GM23338 (cell line): Measurements from ENCODE around the gene GLYATL2. TPM values are rescaled to one million over a fixed set of nuclear protein-coding genes. Genes with fewer than 3 reads are reported as not detected.

Experiments used
- ATAC-seq: fragments of 200-7000 bp; cut with Tn5 transposase; 3 replicates; pipeline ENCODE4 v1.9.1; 2020
- DNase-seq: peaks from one replicate; pipeline ENCODE4 v3.0.0-alpha.2; 2015; ENCODE audit warnings: low spot score
- H2AFZ ChIP-seq: fragments of 200-600 bp; sonication (generic); 2 replicates; pipeline ENCODE4 v1.8.0; 2016; ENCODE audit warnings: antibody characterized with exemption, mild to moderate bottlenecking, moderate library complexity
- H3F3A ChIP-seq: fragments of 200-600 bp; sonication (generic); replicated peaks from 2 replicates; pipeline ENCODE4 v1.8.0; 2017; ENCODE audit warnings: antibody characterized with exemption, mixed run types, low read depth
- H3K27ac ChIP-seq: fragments of 200-600 bp; sonication (generic); 2 replicates; pipeline ENCODE4 v1.6.1; 2016; ENCODE audit warnings: low read depth
- H3K27me3 ChIP-seq: fragments of 200-600 bp; sonication (generic); 2 replicates; pipeline ENCODE4 v1.8.0; 2016; ENCODE audit warnings: mild to moderate bottlenecking, mixed run types, moderate library complexity; ENCODE audit not compliant: insufficient read depth
- H3K36me3 ChIP-seq: fragments of 200-600 bp; sonication (generic); 2 replicates; pipeline ENCODE4 v1.8.0; 2016; ENCODE audit warnings: mild to moderate bottlenecking; ENCODE audit not compliant: insufficient read depth
- H3K4me1 ChIP-seq: fragments of 200-600 bp; sonication (generic); 2 replicates; pipeline ENCODE4 v1.8.0; 2016; ENCODE audit warnings: mild to moderate bottlenecking, moderate library complexity; ENCODE audit not compliant: insufficient read depth
- H3K4me2 ChIP-seq: fragments of 200-600 bp; sonication (generic); 2 replicates; pipeline ENCODE4 v1.7.1; 2017; ENCODE audit warnings: mixed run types
- H3K4me3 ChIP-seq: fragments of 200-600 bp; sonication (generic); 2 replicates; pipeline ENCODE4 v1.6.1; 2016; ENCODE audit warnings: mixed run types
- H3K79me2 ChIP-seq: fragments of 200-600 bp; sonication (generic); replicated peaks from 2 replicates; pipeline ENCODE4 v1.8.0; 2017; ENCODE audit warnings: mild to moderate bottlenecking; ENCODE audit not compliant: insufficient read depth
- H3K9me2 ChIP-seq: fragments of 200-600 bp; sonication (generic); 2 replicates; pipeline ENCODE4 v1.8.0; 2017; ENCODE audit not compliant: insufficient read depth
- H4K20me1 ChIP-seq: fragments of 200-600 bp; sonication (generic); replicated peaks from 2 replicates; pipeline ENCODE4 v1.8.0; 2017; ENCODE audit warnings: mild to moderate bottlenecking; ENCODE audit not compliant: insufficient read depth
- H3K27ac Mint-ChIP-seq: 2 replicates; pipeline ENCODE4 v1.8.0; 2020; ENCODE audit warnings: inconsistent platforms, mild to moderate bottlenecking, moderate library complexity, mixed read lengths
- H3K27me3 Mint-ChIP-seq: 3 replicates; pipeline ENCODE4 v1.8.0; 2022; ENCODE audit warnings: low read depth, mild to moderate bottlenecking, moderate library complexity, mixed read lengths, inconsistent platforms; ENCODE audit not compliant: insufficient read depth, poor library complexity
- H3K36me3 Mint-ChIP-seq: 3 replicates; pipeline ENCODE4 v1.8.0; 2021; ENCODE audit warnings: low read depth, mild to moderate bottlenecking, inconsistent platforms, moderate library complexity, mixed read lengths
- H3K4me1 Mint-ChIP-seq: 3 replicates; pipeline ENCODE4 v1.8.0; 2020; ENCODE audit warnings: mild to moderate bottlenecking, inconsistent platforms, mixed read lengths
- H3K4me3 Mint-ChIP-seq: 3 replicates; pipeline ENCODE4 v1.8.0; 2021; ENCODE audit warnings: moderate library complexity, mild to moderate bottlenecking, inconsistent platforms, mixed read lengths
- H3K9me3 Mint-ChIP-seq: 3 replicates; pipeline ENCODE4 v1.8.0; 2020; ENCODE audit warnings: moderate library complexity, mild to moderate bottlenecking, inconsistent platforms, mixed read lengths
- CREB1 ChIP-seq: fragments of 250-450 bp; sonication (Bioruptor Pico); IDR thresholded peaks from 2 replicates; pipeline ENCODE4 v1.5.0; 2020; ENCODE audit warnings: low read depth, mild to moderate bottlenecking, moderate library complexity
- CTCF ChIP-seq, 2 experiments: fragments of 200-600 bp in 1 of 2; sonication (generic) in 1 of 2; conservative IDR thresholded peaks; 2 replicates each; pipeline versions ENCODE4 v1.5.1 to v1.6.1; 2016 to 2017; ENCODE audit warnings: antibody characterized with exemption in 2 of 2, low read depth in 2 of 2, mild to moderate bottlenecking in 2 of 2, moderate library complexity in 1 of 2
- ETS1 ChIP-seq: IDR thresholded peaks from 2 replicates; pipeline ENCODE4 v1.6.1; 2016; ENCODE audit warnings: antibody characterized with exemption
- EZH2 ChIP-seq: fragments of 200-600 bp; sonication (generic); IDR thresholded peaks from one replicate; pipeline ENCODE4 v1.8.0; 2017; ENCODE audit warnings: antibody characterized with exemption, mild to moderate bottlenecking, low read depth; ENCODE audit not compliant: unreplicated experiment
- EZH2phosphoT487 ChIP-seq: fragments of 200-600 bp; sonication (generic); IDR thresholded peaks from one replicate; pipeline ENCODE4 v1.8.1; 2018; ENCODE audit warnings: antibody characterized with exemption; ENCODE audit not compliant: unreplicated experiment
- JUNB ChIP-seq: IDR thresholded peaks from one replicate; pipeline ENCODE4 v1.6.1; 2016; ENCODE audit warnings: antibody characterized with exemption; ENCODE audit not compliant: unreplicated experiment
- NANOG ChIP-seq: IDR thresholded peaks from 2 replicates; pipeline ENCODE4 v1.6.1; 2016; ENCODE audit warnings: antibody characterized with exemption, borderline replicate concordance
- POLR2AphosphoS5 ChIP-seq: IDR thresholded peaks from 2 replicates; pipeline ENCODE4 v1.6.1; 2016; ENCODE audit warnings: antibody characterized with exemption, low read depth
- REST ChIP-seq: IDR thresholded peaks from one replicate; pipeline ENCODE4 v1.6.1; 2018; ENCODE audit warnings: antibody characterized with exemption; ENCODE audit not compliant: unreplicated experiment
- STAT1 ChIP-seq: IDR thresholded peaks from one replicate; pipeline ENCODE4 v1.6.1; 2016; ENCODE audit warnings: antibody characterized with exemption; ENCODE audit not compliant: unreplicated experiment
- ZNF114 ChIP-seq: fragments of 250-450 bp; sonication (Bioruptor Pico); IDR thresholded peaks from 2 replicates; pipeline ENCODE4 v1.5.0; 2020; ENCODE audit warnings: mild to moderate bottlenecking, moderate library complexity
- ZNF331 ChIP-seq: fragments of 250-450 bp; sonication (Bioruptor Pico); IDR thresholded peaks from 2 replicates; pipeline ENCODE4 v1.5.0; 2020; ENCODE audit warnings: low read depth, mild to moderate bottlenecking, moderate library complexity
- ZNF462 ChIP-seq: fragments of 250-450 bp; sonication (Bioruptor Pico); IDR thresholded peaks from 2 replicates; pipeline ENCODE4 v1.5.0; 2020; ENCODE audit warnings: mild to moderate bottlenecking, moderate library complexity
- polyA plus RNA-seq: library from polyadenylated mRNA; unstranded; fragments of >200 nt; fragmentation: Nextera tagmentation; extraction: Ambion mirVana; gene quantifications from 2 replicates; pipeline ENCODE4 v1.2.1, GENCODE V29; 2016
- total RNA-seq: library from RNA; depleted of rRNA; stranded (reverse); fragments of >200 nt; shearing (Covaris generic); gene quantifications from 2 replicates; pipeline ENCODE4 v1.2.3, GENCODE V29; 2014

GLYATL2 gene
- total and polyA plus RNA-seq, 2 experiments from 2014 or later: 0.63 to 0.76 TPM

- TF ChIP-seq ZNF331 (CRISPR knock-in tag) (no peak), JUNB (no peak), ZNF462 (CRISPR knock-in tag) (no peak), NANOG (no peak), STAT1 (no peak), POLR2AphosphoS5 (no peak), ETS1 (no peak), EZH2 (no peak), ZNF114 (CRISPR knock-in tag) (no peak), CREB1 (CRISPR knock-in tag) (no peak), CTCF (conservative IDR thresholded peaks at IDR 0.05; ENCODE audit: low read depth in 2 of 2) (no peak), EZH2phosphoT487 (no peak), REST (no peak)
- Histone ChIP-seq H2AFZ (no peak overlapping the region), H3K36me3 (peaks cover 5% of the 10 kb centered on the region; the same call in 1 of the 2 replicates), H3K4me3 (peak overlapping the region; percentile 29), H4K20me1 (no peaks in the 10 kb centered on the region), H3K27me3 (no peaks in the 10 kb centered on the region), H3K79me2 (no peaks in the 10 kb centered on the region), H3K4me2 (peak overlapping the region; percentile 54), H3K9me2 (0 out of 2 replicates have a peak, but pooled peaks cover 2% of the 10 kb centered on the region), H3K27ac (no peak overlapping the region), H3K4me1 (peaks cover 16% of the 10 kb centered on the region), H3F3A (no peaks in the 10 kb centered on the region)
- Mint-ChIP-seq H3K27me3 (no peaks in the 10 kb centered on the region), H3K36me3 (no peaks in the 10 kb centered on the region; the same call in 1 of the 3 replicates), H3K4me3 (peak overlapping the region; percentile 60; the same call in 1 of the 3 replicates), H3K4me1 (peaks cover 16% of the 10 kb centered on the region), H3K27ac (peak overlapping the region; percentile 92), H3K9me3 (peaks cover 49% of the 10 kb centered on the region)
- ATAC-seq (peak; percentile 83), DNase-seq (peak; percentile 57)
These were observed 48.2 kb downstream of the GLYATL2 start for GRCh38 chr11:58796333-58796732.
